ENCODE results near the gene IL31RA. TPM values are rescaled to one million over a fixed set of nuclear protein-coding genes. Genes with fewer than 3 reads are reported as not detected.

IL31RA gene
- total and polyA plus RNA-seq, 2 of the 13 experiments (the other 11 are each of a cell fraction or from before 2014, with no cell fraction given), result not detected

GRCh38 chr5:55934115-55934613 is 83.0 kb downstream of the IL31RA start (continued):
- TF ChIP-seq ZNF674 (CRISPR knock-in tag; IDR thresholded peaks at IDR 0.05; ENCODE audit: low read depth) (no peak), ZNF124 (CRISPR knock-in tag; IDR thresholded peaks at IDR 0.05) (peak; percentile 25; the same call in 1 of the 2 replicates), KLF12 (CRISPR knock-in tag; IDR thresholded peaks at IDR 0.05; ENCODE audit: borderline replicate concordance) (0 out of 2 replicates have a peak, but pooled peaks have one; percentile 51), PITX1 (CRISPR knock-in tag; IDR thresholded peaks at IDR 0.05) (peak; percentile 96), ZBTB2 (CRISPR knock-in tag; IDR thresholded peaks at IDR 0.05; ENCODE audit: low read depth) (peak; percentile 65; the same call in 1 of the 2 replicates), ZSCAN31 (CRISPR knock-in tag; IDR thresholded peaks at IDR 0.05; ENCODE audit: low read depth) (peak; percentile 91), ZNF317 (CRISPR knock-in tag; IDR thresholded peaks at IDR 0.05) (peak; percentile 73; the same call in 1 of the 2 replicates), PAX8 (CRISPR knock-in tag; IDR thresholded peaks at IDR 0.05; ENCODE audit: borderline replicate concordance) (no peak), ZNF280D (CRISPR knock-in tag; IDR thresholded peaks at IDR 0.05) (peak; percentile 83), ZNF256 (CRISPR knock-in tag; conservative IDR thresholded peaks at IDR 0.05) (0 out of 2 replicates have a peak, but pooled peaks have one; percentile 34), SP1 (IDR thresholded peaks at IDR 0.05) (no peak), SP1 (CRISPR knock-in tag; IDR thresholded peaks at IDR 0.05) (no peak; the same call in 1 of the 2 replicates), ZNF878 (CRISPR knock-in tag; IDR thresholded peaks at IDR 0.05) (peak; percentile 99), MED1 (CRISPR knock-in tag; IDR thresholded peaks at IDR 0.05) (peak; percentile 98), ZBTB10 (CRISPR knock-in tag; IDR thresholded peaks at IDR 0.05; ENCODE audit: borderline replicate concordance) (no peak), NFYC (CRISPR knock-in tag; IDR thresholded peaks at IDR 0.05) (peak; percentile 41; the same call in 1 of the 2 replicates), NPAS2 (CRISPR knock-in tag; IDR thresholded peaks at IDR 0.05; ENCODE audit: borderline replicate concordance) (no peak), NFE2L2 (IDR thresholded peaks at IDR 0.05; ENCODE audit: low read length) (no peak), REPIN1 (CRISPR knock-in tag; IDR thresholded peaks at IDR 0.05; ENCODE audit: borderline replicate concordance, low read depth) (peak; percentile 91), SKI (IDR thresholded peaks at IDR 0.05; ENCODE audit: partially characterized antibody) (peak; percentile 99), ZNF225 (CRISPR knock-in tag; IDR thresholded peaks at IDR 0.05) (no peak), ZNF484 (CRISPR knock-in tag; IDR thresholded peaks at IDR 0.05; ENCODE audit: borderline replicate concordance, low read depth) (no peak), THAP7 (CRISPR knock-in tag; IDR thresholded peaks at IDR 0.05) (no peak)

Data from HepG2 (cell line).